ENCODE results near the gene SNX20.
A peak's percentile ranks its signal among the peaks of the same experiment; 100 is the strongest.

Gene SNX20

GRCh38 chr16:50679266-50679665 is 1.8 kb downstream of the SNX20 start:
- no peak for DNase-seq

GRCh38 chr16:50678531-50678930 is 2.6 kb downstream of the SNX20 start:
- DNase-seq = no peak

GRCh38 chr16:50677351-50677750 is 3.8 kb downstream of the SNX20 start:
- DNase-seq = no peak

- no peak for DNase-seq
Observed at GRCh38 chr16:50676684-50677225, 4.4 kb downstream of the SNX20 start.

- no peak for DNase-seq
Observed at GRCh38 chr16:50675686-50676610, 5.2 kb downstream of the SNX20 start.

- DNase-seq = no peak
Observed at GRCh38 chr16:50674831-50675230, 6.3 kb downstream of the SNX20 start.

- DNase-seq = no peak
Observed at GRCh38 chr16:50673496-50674275, 7.4 kb downstream of the SNX20 start.

GRCh38 chr16:50671644-50672260 is 9.4 kb downstream of the SNX20 start:
- peak; percentile 21 for DNase-seq

GRCh38 chr16:50670476-50670875 is 10.6 kb downstream of the SNX20 start:
- no peak for DNase-seq

GRCh38 chr16:50669741-50670140 is 11.4 kb downstream of the SNX20 start:
- no peak for DNase-seq

- no peak for DNase-seq
Observed at GRCh38 chr16:50668368-50669008, 12.6 kb downstream of the SNX20 start.

GRCh38 chr16:50667497-50668367 is 13.4 kb downstream of the SNX20 start:
- no peak for DNase-seq

GRCh38 chr16:50666658-50667496 is 14.2 kb downstream of the SNX20 start:
- no peak for DNase-seq

- peak; percentile 65 for DNase-seq
Observed at GRCh38 chr16:50665128-50665878, 15.8 kb downstream of the SNX20 start.

GRCh38 chr16:50664270-50664669 is 16.8 kb downstream of the SNX20 start:
- no peak for DNase-seq

GRCh38 chr16:50662306-50662940 is 18.7 kb downstream of the SNX20 start:
- no peak for DNase-seq

- no peak for DNase-seq
Observed at GRCh38 chr16:50659806-50660205, 21.3 kb downstream of the SNX20 start.

GRCh38 chr16:50657241-50657640 is 23.9 kb downstream of the SNX20 start:
- DNase-seq = no peak

- DNase-seq = no peak
Observed at GRCh38 chr16:50655558-50656055, 25.5 kb downstream of the SNX20 start.

All from fibroblast of skin of right quadriceps (primary cell).